ENCODE data around the gene SYTL3.

Gene SYTL3

GRCh38 chr6:158636778-158637177 is 13.1 kb upstream of the SYTL3 start:
- H3K27me3 ChIP-seq (ENCODE audit: control insufficient read depth, insufficient read depth, low read length): no peaks in the 10 kb centered on the region
- H3K4me3 ChIP-seq (ENCODE audit: low read depth, low read length): no peak overlapping the region
- H3K4me1 ChIP-seq: peaks cover 2% of the 10 kb centered on the region
- no peaks in the 10 kb centered on the region for H3K36me3 ChIP-seq (ENCODE audit: control insufficient read depth, insufficient read depth, low read length)
- H3K79me2 ChIP-seq: peaks cover 21% of the 10 kb centered on the region
- TF ChIP-seq CTCF (IDR thresholded peaks at IDR 0.05): no peak
- H3K4me2 ChIP-seq (ENCODE audit: low read length): no peak overlapping the region
- no peaks in the 10 kb centered on the region for H3K9me3 ChIP-seq (ENCODE audit: control insufficient read depth, low read length)
- no peak overlapping the region for H2AFZ ChIP-seq
- H3K9ac ChIP-seq: no peak overlapping the region
- H3K27ac ChIP-seq: no peak overlapping the region

- Histone ChIP-seq H3K9me3 (ENCODE audit: control insufficient read depth, low read length) (no peaks in the 10 kb centered on the region), H3K27ac (no peak overlapping the region), H3K4me3 (ENCODE audit: low read depth, low read length) (no peak overlapping the region), H3K27me3 (ENCODE audit: control insufficient read depth, insufficient read depth, low read length) (no peaks in the 10 kb centered on the region), H2AFZ (no peak overlapping the region), H3K79me2 (peaks cover 21% of the 10 kb centered on the region), H3K4me2 (ENCODE audit: low read length) (no peak overlapping the region), H3K4me1 (peaks cover 16% of the 10 kb centered on the region), H3K36me3 (ENCODE audit: control insufficient read depth, insufficient read depth, low read length) (no peaks in the 10 kb centered on the region), H3K9ac (no peak overlapping the region)
- TF ChIP-seq CTCF (IDR thresholded peaks at IDR 0.05): no peak
Measured at GRCh38 chr6:158638324-158638854, 11.5 kb upstream of the SYTL3 start.

GRCh38 chr6:158639056-158639455 is 10.8 kb upstream of the SYTL3 start:
- no peaks in the 10 kb centered on the region for H3K36me3 ChIP-seq (ENCODE audit: control insufficient read depth, insufficient read depth, low read length)
- TF ChIP-seq CTCF (IDR thresholded peaks at IDR 0.05): no peak
- no peak overlapping the region for H3K9ac ChIP-seq
- no peak overlapping the region for H3K27ac ChIP-seq
- H3K9me3 ChIP-seq (ENCODE audit: control insufficient read depth, low read length): no peaks in the 10 kb centered on the region
- no peak overlapping the region for H3K4me3 ChIP-seq (ENCODE audit: low read depth, low read length)
- H3K27me3 ChIP-seq (ENCODE audit: control insufficient read depth, insufficient read depth, low read length): no peaks in the 10 kb centered on the region
- H3K4me2 ChIP-seq (ENCODE audit: low read length): no peak overlapping the region
- H3K4me1 ChIP-seq: peaks cover 19% of the 10 kb centered on the region
- H2AFZ ChIP-seq: no peak overlapping the region
- H3K79me2 ChIP-seq: peaks cover 21% of the 10 kb centered on the region

- H3K36me3 ChIP-seq (ENCODE audit: control insufficient read depth, insufficient read depth, low read length): no peaks in the 10 kb centered on the region
- H3K9ac ChIP-seq: no peak overlapping the region
- no peak overlapping the region for H3K27ac ChIP-seq
- no peaks in the 10 kb centered on the region for H3K27me3 ChIP-seq (ENCODE audit: control insufficient read depth, insufficient read depth, low read length)
- H2AFZ ChIP-seq: no peak overlapping the region
- peaks cover 24% of the 10 kb centered on the region for H3K4me1 ChIP-seq
- no peaks in the 10 kb centered on the region for H3K9me3 ChIP-seq (ENCODE audit: control insufficient read depth, low read length)
- H3K4me3 ChIP-seq (ENCODE audit: low read depth, low read length): no peak overlapping the region
- H3K79me2 ChIP-seq: peaks cover 21% of the 10 kb centered on the region
- no peak for TF ChIP-seq CTCF (IDR thresholded peaks at IDR 0.05)
- H3K4me2 ChIP-seq (ENCODE audit: low read length): no peak overlapping the region
Measured at GRCh38 chr6:158640519-158640918, 9.3 kb upstream of the SYTL3 start.

GRCh38 chr6:158642097-158642601 is 7.7 kb upstream of the SYTL3 start:
- Histone ChIP-seq H3K79me2 (peaks cover 21% of the 10 kb centered on the region), H3K36me3 (ENCODE audit: control insufficient read depth, insufficient read depth, low read length) (no peaks in the 10 kb centered on the region), H3K4me2 (ENCODE audit: low read length) (peak overlapping the region; percentile 32), H2AFZ (no peak overlapping the region), H3K4me3 (ENCODE audit: low read depth, low read length) (peak overlapping the region; percentile 17), H3K9me3 (ENCODE audit: control insufficient read depth, low read length) (no peaks in the 10 kb centered on the region), H3K27ac (peak overlapping the region; percentile 92), H3K4me1 (peaks cover 28% of the 10 kb centered on the region), H3K27me3 (ENCODE audit: control insufficient read depth, insufficient read depth, low read length) (no peaks in the 10 kb centered on the region), H3K9ac (no peak overlapping the region)
- no peak for TF ChIP-seq CTCF (IDR thresholded peaks at IDR 0.05)
